Measurements from ENCODE around the gene SSBP3.
"Not testable (repeated sequence)": the region's sequence is repeated elsewhere in the genome, so short reads cannot be mapped to it uniquely, and the experiment has no call there.

SSBP3 gene

GRCh38 chr1:54219688-54220003 lies 186.5 kb downstream of the SSBP3 start:
- FAIRE-seq (no peak), DNase-seq (ENCODE audit: extremely low spot score, insufficient read length, low read depth) (no peak)

GRCh38 chr1:54218883-54219687 lies 187.1 kb downstream of the SSBP3 start:
- no peak for FAIRE-seq

GRCh38 chr1:54215523-54215922 lies 190.7 kb downstream of the SSBP3 start:
- DNase-seq (ENCODE audit: extremely low spot score, insufficient read length, low read depth) (no peak), FAIRE-seq (no peak)

More at GRCh38 chr1:54218883-54219687, 187.1 kb downstream of the SSBP3 start:
- DNase-seq (ENCODE audit: extremely low spot score, insufficient read length, low read depth): no peak

GRCh38 chr1:54212872-54213271 lies 193.3 kb downstream of the SSBP3 start:
- FAIRE-seq: no peak
- no peak for DNase-seq (ENCODE audit: extremely low spot score, insufficient read length, low read depth)

- not testable (repeated sequence) for DNase-seq (ENCODE audit: extremely low spot score, insufficient read length, low read depth); FAIRE-seq
These were observed 198.3 kb downstream of the SSBP3 start for GRCh38 chr1:54207896-54208295.

GRCh38 chr1:54207287-54207686 lies 198.9 kb downstream of the SSBP3 start:
- DNase-seq (ENCODE audit: extremely low spot score, insufficient read length, low read depth): no peak
- FAIRE-seq: no peak

GRCh38 chr1:54204199-54204598 lies 202.0 kb downstream of the SSBP3 start:
- no peak for FAIRE-seq

GRCh38 chr1:54200519-54200997 lies 205.6 kb downstream of the SSBP3 start:
- FAIRE-seq: no peak
- DNase-seq (ENCODE audit: extremely low spot score, insufficient read length, low read depth): no peak

More at GRCh38 chr1:54204199-54204598, 202.0 kb downstream of the SSBP3 start:
- DNase-seq (ENCODE audit: extremely low spot score, insufficient read length, low read depth): no peak

GRCh38 chr1:54199765-54200518 lies 206.3 kb downstream of the SSBP3 start, which contains the start of the genes CYB5RL and MRPL37:
TSS of gene CYB5RL (minus strand) at chr1:54200030. CDS start at chr1:54195616, 4,414 bp downstream.
TSS of gene MRPL37 (plus strand) at chr1:54200167. CDS start at chr1:54200244, 77 bp downstream.
- FAIRE-seq: peak; percentile 97

GRCh38 chr1:54199151-54199764 lies 206.9 kb downstream of the SSBP3 start:
- FAIRE-seq (no peak), DNase-seq (ENCODE audit: extremely low spot score, insufficient read length, low read depth) (no peak)

More at GRCh38 chr1:54199765-54200518, 206.3 kb downstream of the SSBP3 start, which contains the start of the genes CYB5RL and MRPL37:
- DNase-seq (ENCODE audit: extremely low spot score, insufficient read length, low read depth): peak; percentile 94

- FAIRE-seq (no peak), DNase-seq (ENCODE audit: extremely low spot score, insufficient read length, low read depth) (no peak)
These were observed 212.7 kb downstream of the SSBP3 start for GRCh38 chr1:54193453-54193852.

- DNase-seq (ENCODE audit: extremely low spot score, insufficient read length, low read depth) (no peak), FAIRE-seq (no peak)
These were observed 214.7 kb downstream of the SSBP3 start for GRCh38 chr1:54191525-54191924.

GRCh38 chr1:54190526-54190925 lies 215.7 kb downstream of the SSBP3 start:
- no peak for FAIRE-seq
- no peak for DNase-seq (ENCODE audit: extremely low spot score, insufficient read length, low read depth)

- no peak for DNase-seq (ENCODE audit: extremely low spot score, insufficient read length, low read depth)
- no peak for FAIRE-seq
These were observed 217.9 kb downstream of the SSBP3 start for GRCh38 chr1:54188291-54188690.

GRCh38 chr1:54186056-54186455 lies 220.1 kb downstream of the SSBP3 start:
- DNase-seq (ENCODE audit: extremely low spot score, insufficient read length, low read depth) (no peak), FAIRE-seq (no peak)

- DNase-seq (ENCODE audit: extremely low spot score, insufficient read length, low read depth) (no peak), FAIRE-seq (no peak)
These were observed 225.4 kb downstream of the SSBP3 start for GRCh38 chr1:54180701-54181360.

GRCh38 chr1:54178296-54179070 lies 227.7 kb downstream of the SSBP3 start:
- DNase-seq (ENCODE audit: extremely low spot score, insufficient read length, low read depth) (no peak), FAIRE-seq (no peak)

- DNase-seq (ENCODE audit: extremely low spot score, insufficient read length, low read depth) (no peak), FAIRE-seq (no peak)
These were observed 228.5 kb downstream of the SSBP3 start for GRCh38 chr1:54177726-54178125.

- no peak for FAIRE-seq
These were observed 229.4 kb downstream of the SSBP3 start for GRCh38 chr1:54176621-54177327.

More at GRCh38 chr1:54176621-54177327, 229.4 kb downstream of the SSBP3 start:
- DNase-seq (ENCODE audit: extremely low spot score, insufficient read length, low read depth): no peak
